Loucy (cell line): Measurements from ENCODE around the gene SHROOM3.

ENCODE experiments used
- H2AFZ ChIP-seq: fragments of 200-600 bp; sonication (generic); 2 replicates; pipeline ENCODE4 v1.6.0; 2016; ENCODE audit warnings: antibody characterized with exemption, mild to moderate bottlenecking, low read length, moderate library complexity
- H3F3A ChIP-seq: fragments of 200-600 bp; 2 replicates; pipeline ENCODE4 v1.6.0; 2016; ENCODE audit warnings: antibody characterized with exemption, low read depth, mild to moderate bottlenecking
- H3K27me3 ChIP-seq: fragments of 200-600 bp; sonication (generic); 2 replicates; pipeline ENCODE4 v1.6.1; 2014; ENCODE audit warnings: low read length, mild to moderate bottlenecking; ENCODE audit not compliant: insufficient read depth, poor library complexity, severe bottlenecking
- H3K36me3 ChIP-seq: fragments of 200-600 bp; sonication (generic); 2 replicates; pipeline ENCODE4 v1.6.1; 2016; ENCODE audit warnings: low read length; ENCODE audit not compliant: insufficient read depth
- H3K4me1 ChIP-seq: fragments of 200-600 bp; sonication (generic); 2 replicates; pipeline ENCODE4 v1.5.1; 2014; ENCODE audit warnings: low read length, mild to moderate bottlenecking; ENCODE audit not compliant: insufficient read depth, poor library complexity, severe bottlenecking
- H3K4me2 ChIP-seq: fragments of 200-600 bp; sonication (generic); 2 replicates; pipeline ENCODE4 v1.6.0; 2014; ENCODE audit warnings: antibody characterized with exemption, low read length, low read depth, mild to moderate bottlenecking; ENCODE audit not compliant: poor library complexity, severe bottlenecking
- H3K4me3 ChIP-seq: fragments of 200-600 bp; sonication (generic); 2 replicates; pipeline ENCODE4 v1.5.1; 2014; ENCODE audit warnings: low read length, mild to moderate bottlenecking, mixed read lengths; ENCODE audit not compliant: poor library complexity, severe bottlenecking
- H3K79me2 ChIP-seq: fragments of 200-600 bp; sonication (generic); 2 replicates; pipeline ENCODE4 v1.6.1; 2014; ENCODE audit warnings: low read length; ENCODE audit not compliant: insufficient read depth
- H3K9ac ChIP-seq: fragments of 200-600 bp; sonication (generic); 2 replicates; pipeline ENCODE4 v1.6.0; 2014; ENCODE audit warnings: mild to moderate bottlenecking, low read depth, low read length, moderate library complexity; ENCODE audit not compliant: poor library complexity, severe bottlenecking
- H3K9me2 ChIP-seq: fragments of 200-600 bp; sonication (generic); replicated peaks from 2 replicates; pipeline ENCODE4 v1.6.1; 2016; ENCODE audit warnings: low read depth, low read length, mixed read lengths
- H3K9me3 ChIP-seq: fragments of 200-600 bp; sonication (generic); 2 replicates; pipeline ENCODE4 v1.6.1; 2014; ENCODE audit warnings: mild to moderate bottlenecking, antibody characterized with exemption, low read length, low read depth; ENCODE audit not compliant: insufficient read depth
- H4K20me1 ChIP-seq: fragments of 200-600 bp; sonication (generic); 2 replicates; pipeline ENCODE4 v1.6.0; 2014; ENCODE audit warnings: antibody characterized with exemption, low read length, mild to moderate bottlenecking; ENCODE audit not compliant: insufficient read depth, poor library complexity, severe bottlenecking
- EZH2phosphoT487 ChIP-seq: fragments of 200-600 bp; IDR thresholded peaks from 2 replicates; pipeline ENCODE4 v1.6.1; 2018; ENCODE audit warnings: antibody characterized with exemption, mild to moderate bottlenecking, moderate library complexity, borderline replicate concordance
- TF ChIP-seq, protein P1 (sequence below): fragments of 200-600 bp; sonication (generic); conservative IDR thresholded peaks from 2 replicates; pipeline ENCODE4 v1.5.1; 2014; ENCODE audit warnings: mild to moderate bottlenecking, antibody characterized with exemption, low read length

SHROOM3 gene

DNA sequence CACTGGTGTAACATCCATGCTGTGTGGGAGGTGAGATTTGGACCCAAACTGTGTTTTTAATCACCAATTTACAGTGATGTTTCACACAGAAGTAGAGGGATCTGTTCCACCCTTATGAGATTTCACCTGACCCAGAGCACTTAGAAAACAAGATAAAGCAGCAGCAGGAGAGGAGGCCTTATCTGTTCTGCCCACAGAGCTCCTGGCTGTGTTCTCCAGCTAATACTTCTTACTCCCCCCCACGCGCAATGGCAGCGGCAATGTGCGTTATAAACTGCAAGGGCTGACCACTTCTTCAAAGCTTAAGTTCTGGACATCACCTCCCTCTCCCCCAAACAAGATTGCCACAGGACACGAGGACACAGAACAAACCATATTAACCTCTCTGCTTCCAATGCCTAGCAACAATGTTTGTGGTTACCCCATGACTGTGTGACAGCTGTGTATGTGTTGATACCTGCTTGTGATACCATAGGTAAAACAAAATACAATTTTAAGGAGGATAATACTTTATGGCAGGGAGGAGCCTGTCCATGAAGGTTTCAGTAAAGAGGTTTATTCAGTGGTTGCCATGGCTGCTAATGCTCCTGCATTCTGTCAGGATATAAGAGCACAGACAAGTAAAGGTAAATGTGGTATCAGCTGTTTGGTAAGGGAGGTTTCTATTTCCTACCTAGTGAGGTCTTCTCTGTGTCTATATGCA lies 252.9 kb downstream of the SHROOM3 start:
- Histone ChIP-seq H3K9me3 (no peaks in the 10 kb centered on the region), H4K20me1 (no peaks in the 10 kb centered on the region), H2AFZ (no peak overlapping the region), H3K4me3 (no peak overlapping the region), H3F3A (no peaks in the 10 kb centered on the region), H3K4me1 (peaks cover 24% of the 10 kb centered on the region), H3K79me2 (no peaks in the 10 kb centered on the region), H3K9ac (no peak overlapping the region), H3K4me2 (no peak overlapping the region), H3K9me2 (no peaks in the 10 kb centered on the region), H3K27me3 (no peaks in the 10 kb centered on the region), H3K36me3 (no peaks in the 10 kb centered on the region)
- TF ChIP-seq, protein P1, sequence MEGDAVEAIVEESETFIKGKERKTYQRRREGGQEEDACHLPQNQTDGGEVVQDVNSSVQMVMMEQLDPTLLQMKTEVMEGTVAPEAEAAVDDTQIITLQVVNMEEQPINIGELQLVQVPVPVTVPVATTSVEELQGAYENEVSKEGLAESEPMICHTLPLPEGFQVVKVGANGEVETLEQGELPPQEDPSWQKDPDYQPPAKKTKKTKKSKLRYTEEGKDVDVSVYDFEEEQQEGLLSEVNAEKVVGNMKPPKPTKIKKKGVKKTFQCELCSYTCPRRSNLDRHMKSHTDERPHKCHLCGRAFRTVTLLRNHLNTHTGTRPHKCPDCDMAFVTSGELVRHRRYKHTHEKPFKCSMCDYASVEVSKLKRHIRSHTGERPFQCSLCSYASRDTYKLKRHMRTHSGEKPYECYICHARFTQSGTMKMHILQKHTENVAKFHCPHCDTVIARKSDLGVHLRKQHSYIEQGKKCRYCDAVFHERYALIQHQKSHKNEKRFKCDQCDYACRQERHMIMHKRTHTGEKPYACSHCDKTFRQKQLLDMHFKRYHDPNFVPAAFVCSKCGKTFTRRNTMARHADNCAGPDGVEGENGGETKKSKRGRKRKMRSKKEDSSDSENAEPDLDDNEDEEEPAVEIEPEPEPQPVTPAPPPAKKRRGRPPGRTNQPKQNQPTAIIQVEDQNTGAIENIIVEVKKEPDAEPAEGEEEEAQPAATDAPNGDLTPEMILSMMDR = no peak
- TF ChIP-seq EZH2phosphoT487 = no peak

DNA sequence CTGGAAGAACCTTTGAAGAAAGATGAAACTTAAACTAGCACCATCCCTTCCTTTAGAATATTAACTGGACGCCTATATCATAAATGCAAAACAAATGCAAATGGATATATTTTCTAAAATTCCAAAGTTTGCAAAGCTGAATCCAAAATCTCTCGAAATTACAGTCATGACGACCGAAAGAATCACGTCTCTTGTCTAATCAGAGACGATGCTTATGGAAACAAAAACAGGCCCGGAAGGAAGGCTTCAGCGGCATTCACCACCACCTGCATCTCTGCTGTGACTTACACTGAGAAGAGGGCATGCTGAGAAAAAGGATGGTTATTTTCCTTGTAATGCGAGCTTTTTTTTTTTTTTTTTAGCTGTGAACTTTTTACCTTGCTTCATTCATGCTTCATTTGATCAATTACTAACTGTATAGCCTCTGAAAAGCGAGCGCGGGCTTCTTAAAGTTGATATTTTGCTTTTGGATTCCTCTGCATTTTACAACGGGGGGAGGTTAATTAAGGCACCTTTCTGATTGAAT lies 253.7 kb downstream of the SHROOM3 start:
- H3F3A ChIP-seq = no peaks in the 10 kb centered on the region
- H4K20me1 ChIP-seq = no peaks in the 10 kb centered on the region
- no peaks in the 10 kb centered on the region for H3K9me2 ChIP-seq
- no peaks in the 10 kb centered on the region for H3K9me3 ChIP-seq
- no peak overlapping the region for H3K4me2 ChIP-seq
- H3K4me1 ChIP-seq = peaks cover 24% of the 10 kb centered on the region
- H3K79me2 ChIP-seq = no peaks in the 10 kb centered on the region
- H3K36me3 ChIP-seq = no peaks in the 10 kb centered on the region
- no peak overlapping the region for H2AFZ ChIP-seq
- no peak for TF ChIP-seq EZH2phosphoT487
- TF ChIP-seq, protein P1 = no peak
- no peak overlapping the region for H3K9ac ChIP-seq
- H3K4me3 ChIP-seq = no peak overlapping the region
- H3K27me3 ChIP-seq = no peaks in the 10 kb centered on the region

DNA sequence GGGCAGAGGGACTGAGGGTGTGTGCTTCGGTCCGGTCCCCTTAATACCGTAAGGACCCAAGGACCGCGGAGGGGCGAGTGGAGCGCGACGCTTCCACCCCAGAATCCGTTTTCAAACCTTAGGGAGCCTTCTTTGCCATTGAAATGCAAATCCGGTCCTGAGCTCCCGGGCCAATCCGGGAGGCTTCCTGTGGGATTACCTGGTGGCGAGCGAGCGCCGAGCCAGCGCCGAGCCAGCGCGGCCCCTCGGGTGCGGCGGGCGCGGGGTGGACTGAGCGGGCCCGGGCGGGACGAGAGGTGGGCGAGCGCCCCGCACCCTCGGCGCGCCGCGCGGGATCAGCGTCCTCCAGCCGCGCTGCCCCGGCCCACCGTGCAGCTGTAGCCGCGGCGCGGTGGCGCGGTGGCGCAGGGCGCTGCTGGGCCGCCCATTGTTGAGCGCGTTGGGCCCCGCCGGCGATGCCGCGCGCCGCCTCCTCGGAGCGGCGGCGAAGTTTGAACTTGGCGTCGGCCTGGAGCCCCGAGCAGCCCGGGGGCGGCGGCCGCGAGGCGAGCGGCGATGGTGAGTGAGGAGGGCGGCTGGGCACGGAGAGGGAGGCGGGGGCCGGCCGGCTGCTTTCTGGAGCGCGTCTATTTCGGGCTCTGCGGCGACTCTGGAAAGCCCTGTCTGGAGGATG lies 254.3 kb downstream of the SHROOM3 start:
- H3K4me1 ChIP-seq = peaks cover 24% of the 10 kb centered on the region
- H3K27me3 ChIP-seq = no peaks in the 10 kb centered on the region
- TF ChIP-seq, protein P1 = no peak
- no peak for TF ChIP-seq EZH2phosphoT487
- no peaks in the 10 kb centered on the region for H3K36me3 ChIP-seq
- no peaks in the 10 kb centered on the region for H3K79me2 ChIP-seq
- no peaks in the 10 kb centered on the region for H3K9me3 ChIP-seq
- no peak overlapping the region for H3K9ac ChIP-seq
- no peak overlapping the region for H2AFZ ChIP-seq
- H3K4me3 ChIP-seq = no peak overlapping the region
- no peak overlapping the region for H3K4me2 ChIP-seq
- no peaks in the 10 kb centered on the region for H3F3A ChIP-seq
- no peaks in the 10 kb centered on the region for H4K20me1 ChIP-seq
- H3K9me2 ChIP-seq = no peaks in the 10 kb centered on the region
